Activated naive CD4-positive, alpha-beta T cell treated with anti-CD3 and anti-CD28 coated beads, Interleukin-2, amount 50 U/mL, for 16 hours (primary cell): Measurements from ENCODE around the gene KIF25.

Source experiments
- DNase-seq: peaks from one replicate; pipeline ENCODE4 v3.0.0-alpha.2; 2020

Gene KIF25

GRCh38 chr6:168020242-168020641 is 22.8 kb downstream of the KIF25 start:
- DNase-seq, result no peak

- no peak for DNase-seq
Observed at GRCh38 chr6:168021581-168021980, 24.1 kb downstream of the KIF25 start.

GRCh38 chr6:168022488-168023321 is 25.2 kb downstream of the KIF25 start:
- no peak for DNase-seq

GRCh38 chr6:168024951-168025510 is 27.6 kb downstream of the KIF25 start:
- DNase-seq, result no peak

GRCh38 chr6:168025831-168026710 is 28.6 kb downstream of the KIF25 start:
- no peak for DNase-seq

- DNase-seq, result no peak
Observed at GRCh38 chr6:168026925-168027324, 29.5 kb downstream of the KIF25 start.

GRCh38 chr6:168027521-168027920 is 30.1 kb downstream of the KIF25 start:
- no peak for DNase-seq

GRCh38 chr6:168028181-168028580 is 30.7 kb downstream of the KIF25 start:
- DNase-seq, result no peak

GRCh38 chr6:168029459-168030217 is 32.2 kb downstream of the KIF25 start:
- no peak for DNase-seq

- no peak for DNase-seq
Observed at GRCh38 chr6:168030218-168030746, 32.8 kb downstream of the KIF25 start.

- no peak for DNase-seq
Observed at GRCh38 chr6:168030908-168031307, 33.4 kb downstream of the KIF25 start.

- DNase-seq, result no peak
Observed at GRCh38 chr6:168031411-168031971, 34.0 kb downstream of the KIF25 start.

GRCh38 chr6:168032005-168032760 is 34.7 kb downstream of the KIF25 start:
- DNase-seq, result no peak

GRCh38 chr6:168033791-168034190 is 36.3 kb downstream of the KIF25 start:
- no peak for DNase-seq

- no peak for DNase-seq
Observed at GRCh38 chr6:168034537-168034936, 37.1 kb downstream of the KIF25 start.

GRCh38 chr6:168035098-168035660 is 37.7 kb downstream of the KIF25 start:
- no peak for DNase-seq

GRCh38 chr6:168035661-168036545 is 38.4 kb downstream of the KIF25 start:
- no peak for DNase-seq

GRCh38 chr6:168037242-168037641 is 39.8 kb downstream of the KIF25 start:
- DNase-seq, result no peak

- DNase-seq, result no peak
Observed at GRCh38 chr6:168037856-168038255, 40.4 kb downstream of the KIF25 start.

GRCh38 chr6:168038576-168039140 is 41.2 kb downstream of the KIF25 start:
- no peak for DNase-seq
